SK-N-SH treated with all-trans-retinoic acid at 6 μM for 48 hours (cell line): ENCODE measurements around the gene EIF6.

Source experiments
- ATAC-seq: fragments of 200-7000 bp; cut with Tn5 transposase; 3 replicates; pipeline ENCODE4 v1.9.1; 2020; ENCODE audit warnings: mild to moderate bottlenecking, moderate library complexity
- ARNTL ChIP-seq: fragments of 450-650 bp; formaldehyde crosslinking; IDR thresholded peaks from 2 replicates; pipeline ENCODE4 v1.5.0; 2020; ENCODE audit warnings: low read depth, mild to moderate bottlenecking, moderate library complexity, borderline replicate concordance
- CSDC2 ChIP-seq: fragments of 250-450 bp; sonication (Bioruptor Pico); IDR thresholded peaks from 2 replicates; pipeline ENCODE4 v1.5.0; 2020; ENCODE audit warnings: mild to moderate bottlenecking, moderate library complexity
- ESRRG ChIP-seq: fragments of 250-450 bp; sonication (Bioruptor Pico); IDR thresholded peaks from 2 replicates; pipeline ENCODE4 v1.6.1; 2021; ENCODE audit warnings: mild to moderate bottlenecking
- GLIS3 ChIP-seq: fragments of 250-450 bp; sonication (Bioruptor Pico); IDR thresholded peaks from 2 replicates; pipeline ENCODE4 v1.5.0; 2020; ENCODE audit warnings: mild to moderate bottlenecking, moderate library complexity
- ISL1 ChIP-seq: fragments of 250-450 bp; sonication (Bioruptor Pico); IDR thresholded peaks from 2 replicates; pipeline ENCODE4 v2.1.2; 2022; ENCODE audit warnings: mild to moderate bottlenecking, moderate library complexity
- OSR1 ChIP-seq: fragments of 250-450 bp; sonication (Bioruptor Pico); IDR thresholded peaks from 2 replicates; pipeline ENCODE4 v1.8.0; 2022; ENCODE audit warnings: moderate library complexity, mild to moderate bottlenecking, inconsistent platforms
- PPARA ChIP-seq: fragments of 250-450 bp; sonication (Bioruptor Pico); IDR thresholded peaks from 2 replicates; pipeline ENCODE4 v1.5.0; 2020; ENCODE audit warnings: mild to moderate bottlenecking, borderline replicate concordance
- RARB ChIP-seq: fragments of 250-450 bp; sonication (Bioruptor Pico); IDR thresholded peaks from 2 replicates; pipeline ENCODE4 v1.8.0; 2021; ENCODE audit warnings: mild to moderate bottlenecking, moderate library complexity
- TCF4 ChIP-seq: fragments of 250-450 bp; sonication (Bioruptor Pico); IDR thresholded peaks from 2 replicates; pipeline ENCODE4 v1.8.0; 2021; ENCODE audit warnings: mild to moderate bottlenecking, moderate library complexity, borderline replicate concordance
- TOX ChIP-seq: fragments of 250-450 bp; sonication (Bioruptor Pico); IDR thresholded peaks from 2 replicates; pipeline ENCODE4 v1.8.0; 2021; ENCODE audit warnings: mild to moderate bottlenecking, moderate library complexity, borderline replicate concordance
- ZC3H10 ChIP-seq: fragments of 250-450 bp; sonication (Bioruptor Pico); IDR thresholded peaks from 2 replicates; pipeline ENCODE4 v1.5.1; 2021; ENCODE audit warnings: mild to moderate bottlenecking, moderate library complexity
- ZFP3 ChIP-seq: fragments of 250-450 bp; sonication (Bioruptor Pico); IDR thresholded peaks from 2 replicates; pipeline ENCODE4 v1.5.0; 2020; ENCODE audit warnings: mild to moderate bottlenecking, moderate library complexity
- ZFP30 ChIP-seq: fragments of 450-650 bp; formaldehyde crosslinking; IDR thresholded peaks from 2 replicates; pipeline ENCODE4 v1.5.0; 2022; ENCODE audit warnings: mild to moderate bottlenecking, moderate library complexity
- ZNF565 ChIP-seq: fragments of 450-650 bp; formaldehyde crosslinking; conservative IDR thresholded peaks from 2 replicates; pipeline ENCODE4 v1.5.0; 2020; ENCODE audit warnings: low read depth, mild to moderate bottlenecking, moderate library complexity
- ZNF8 ChIP-seq: fragments of 450-650 bp; formaldehyde crosslinking; IDR thresholded peaks from 2 replicates; pipeline ENCODE4 v1.5.0; 2020; ENCODE audit warnings: mild to moderate bottlenecking, moderate library complexity
- TF ChIP-seq, protein P1 (sequence below): fragments of 250-450 bp; sonication (Bioruptor Pico); IDR thresholded peaks from 2 replicates; pipeline ENCODE4 v1.5.1; 2020; ENCODE audit warnings: low read depth, mild to moderate bottlenecking, moderate library complexity
- TF ChIP-seq, protein P2 (sequence below): fragments of 250-450 bp; sonication (Bioruptor Pico); IDR thresholded peaks from 2 replicates; pipeline ENCODE4 v1.5.1; 2021; ENCODE audit warnings: mild to moderate bottlenecking, moderate library complexity

EIF6 gene

DNA sequence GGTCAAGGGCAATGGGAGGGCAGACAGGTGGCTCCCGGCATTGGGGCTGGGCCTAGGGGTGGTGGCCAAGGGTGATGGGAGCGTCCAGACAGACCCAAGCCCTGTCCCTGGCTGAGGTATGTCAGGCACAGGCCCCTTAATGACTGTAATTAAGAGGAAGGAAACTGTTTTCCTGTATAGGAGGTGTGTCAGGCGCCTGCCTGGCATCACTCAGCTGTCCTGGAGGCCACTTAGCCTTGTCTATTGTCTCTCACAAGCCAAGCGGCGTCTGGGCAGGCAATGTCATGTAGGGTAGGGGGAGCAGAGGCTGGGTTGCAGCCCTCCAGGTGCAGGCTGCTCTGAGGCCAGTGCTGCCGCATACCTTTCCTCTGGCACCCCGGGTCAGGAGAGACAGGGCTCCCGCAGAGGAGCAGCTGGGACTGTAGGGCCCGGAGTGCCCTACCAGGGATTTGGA, 11.6 kb upstream of the EIF6 start:
- ATAC-seq = no peak
- TF ChIP-seq RARB = no peak
- peak; percentile 10; the same call in 1 of the 2 replicates for TF ChIP-seq TCF4 (CRISPR knock-in tag)

DNA sequence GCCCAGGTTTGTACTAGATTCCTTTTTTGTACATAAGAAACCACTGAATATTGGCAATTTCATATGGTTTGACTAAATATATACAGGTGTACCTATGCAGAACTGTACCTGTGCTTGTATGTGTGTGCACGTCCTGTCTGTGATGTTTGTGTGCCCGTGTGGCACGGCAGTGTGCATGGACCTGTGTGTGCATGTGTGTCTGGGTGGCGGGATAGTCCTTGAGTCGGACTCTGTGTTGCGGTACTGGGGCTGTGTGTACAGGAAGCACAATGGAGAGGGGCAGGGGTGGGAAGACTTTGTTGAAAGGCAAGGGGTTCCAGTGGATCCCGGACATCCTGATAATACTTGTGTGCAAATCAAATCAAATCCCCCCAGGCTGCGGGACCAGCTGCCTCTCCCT, 11.1 kb upstream of the EIF6 start:
- TF ChIP-seq TOX (CRISPR knock-in tag) = no peak

DNA sequence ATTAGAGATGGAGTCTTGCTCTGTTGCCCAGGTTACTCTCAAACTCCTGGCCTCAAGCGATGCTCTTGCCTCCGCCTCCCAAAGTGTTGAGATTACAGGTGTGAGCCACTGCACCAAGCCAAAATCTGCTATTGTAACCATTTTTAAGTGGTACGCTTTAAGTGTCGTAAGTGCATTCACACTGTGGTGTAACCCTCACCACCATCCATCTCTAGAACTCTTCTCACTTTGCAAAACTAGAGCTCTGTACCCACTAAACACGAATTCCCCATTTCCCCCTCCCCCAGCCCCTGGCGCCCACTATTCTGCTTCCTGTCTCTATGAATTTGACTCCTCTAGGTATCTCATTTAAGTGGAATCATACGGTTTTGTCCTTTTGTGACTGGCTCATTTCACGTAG, 10.5 kb upstream of the EIF6 start:
- no peak for TF ChIP-seq TOX (CRISPR knock-in tag)
- TF ChIP-seq, protein P1, sequence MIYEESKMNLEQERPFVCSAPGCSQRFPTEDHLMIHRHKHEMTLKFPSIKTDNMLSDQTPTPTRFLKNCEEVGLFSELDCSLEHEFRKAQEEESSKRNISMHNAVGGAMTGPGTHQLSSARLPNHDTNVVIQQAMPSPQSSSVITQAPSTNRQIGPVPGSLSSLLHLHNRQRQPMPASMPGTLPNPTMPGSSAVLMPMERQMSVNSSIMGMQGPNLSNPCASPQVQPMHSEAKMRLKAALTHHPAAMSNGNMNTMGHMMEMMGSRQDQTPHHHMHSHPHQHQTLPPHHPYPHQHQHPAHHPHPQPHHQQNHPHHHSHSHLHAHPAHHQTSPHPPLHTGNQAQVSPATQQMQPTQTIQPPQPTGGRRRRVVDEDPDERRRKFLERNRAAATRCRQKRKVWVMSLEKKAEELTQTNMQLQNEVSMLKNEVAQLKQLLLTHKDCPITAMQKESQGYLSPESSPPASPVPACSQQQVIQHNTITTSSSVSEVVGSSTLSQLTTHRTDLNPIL (CRISPR knock-in tag) = no peak
- no peak for TF ChIP-seq ZFP30 (CRISPR knock-in tag)
- TF ChIP-seq PPARA (CRISPR knock-in tag) = no peak
- no peak for TF ChIP-seq OSR1 (CRISPR knock-in tag)
- TF ChIP-seq CSDC2 = no peak
- TF ChIP-seq ZNF8 (CRISPR knock-in tag) = no peak

More for the DNA sequence above, 11.1 kb upstream of the EIF6 start:
- ATAC-seq = no peak

DNA sequence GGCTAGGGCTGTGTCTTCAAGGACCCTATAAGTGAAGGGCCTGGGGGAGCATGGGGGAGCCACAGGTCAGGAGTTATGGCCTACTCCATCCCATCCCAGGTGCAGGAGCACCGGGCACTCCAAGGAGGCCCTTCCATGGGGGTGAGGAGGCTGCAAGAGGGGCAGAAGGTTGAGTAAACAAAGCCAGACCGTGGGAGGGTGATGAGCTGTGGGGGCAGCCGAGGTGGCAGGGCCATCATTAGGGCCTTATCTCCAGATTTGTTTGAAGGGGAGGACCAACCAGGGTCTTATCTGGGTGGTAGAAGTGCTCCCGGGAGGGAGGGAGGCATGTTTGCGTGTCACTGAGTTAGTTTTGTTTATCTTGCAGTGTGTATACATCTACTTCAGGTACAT, 9.7 kb upstream of the EIF6 start:
- ATAC-seq = no peak
- TF ChIP-seq OSR1 (CRISPR knock-in tag) (no peak), CSDC2 (no peak), GLIS3 (CRISPR knock-in tag) (no peak)
- TF ChIP-seq, protein P1 (CRISPR knock-in tag) = no peak
- TF ChIP-seq, protein P2, sequence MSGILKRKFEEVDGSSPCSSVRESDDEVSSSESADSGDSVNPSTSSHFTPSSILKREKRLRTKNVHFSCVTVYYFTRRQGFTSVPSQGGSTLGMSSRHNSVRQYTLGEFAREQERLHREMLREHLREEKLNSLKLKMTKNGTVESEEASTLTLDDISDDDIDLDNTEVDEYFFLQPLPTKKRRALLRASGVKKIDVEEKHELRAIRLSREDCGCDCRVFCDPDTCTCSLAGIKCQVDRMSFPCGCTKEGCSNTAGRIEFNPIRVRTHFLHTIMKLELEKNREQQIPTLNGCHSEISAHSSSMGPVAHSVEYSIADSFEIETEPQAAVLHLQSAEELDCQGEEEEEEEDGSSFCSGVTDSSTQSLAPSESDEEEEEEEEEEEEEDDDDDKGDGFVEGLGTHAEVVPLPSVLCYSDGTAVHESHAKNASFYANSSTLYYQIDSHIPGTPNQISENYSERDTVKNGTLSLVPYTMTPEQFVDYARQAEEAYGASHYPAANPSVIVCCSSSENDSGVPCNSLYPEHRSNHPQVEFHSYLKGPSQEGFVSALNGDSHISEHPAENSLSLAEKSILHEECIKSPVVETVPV = no peak

More for the DNA sequence above, 10.5 kb upstream of the EIF6 start:
- no peak for ATAC-seq

DNA sequence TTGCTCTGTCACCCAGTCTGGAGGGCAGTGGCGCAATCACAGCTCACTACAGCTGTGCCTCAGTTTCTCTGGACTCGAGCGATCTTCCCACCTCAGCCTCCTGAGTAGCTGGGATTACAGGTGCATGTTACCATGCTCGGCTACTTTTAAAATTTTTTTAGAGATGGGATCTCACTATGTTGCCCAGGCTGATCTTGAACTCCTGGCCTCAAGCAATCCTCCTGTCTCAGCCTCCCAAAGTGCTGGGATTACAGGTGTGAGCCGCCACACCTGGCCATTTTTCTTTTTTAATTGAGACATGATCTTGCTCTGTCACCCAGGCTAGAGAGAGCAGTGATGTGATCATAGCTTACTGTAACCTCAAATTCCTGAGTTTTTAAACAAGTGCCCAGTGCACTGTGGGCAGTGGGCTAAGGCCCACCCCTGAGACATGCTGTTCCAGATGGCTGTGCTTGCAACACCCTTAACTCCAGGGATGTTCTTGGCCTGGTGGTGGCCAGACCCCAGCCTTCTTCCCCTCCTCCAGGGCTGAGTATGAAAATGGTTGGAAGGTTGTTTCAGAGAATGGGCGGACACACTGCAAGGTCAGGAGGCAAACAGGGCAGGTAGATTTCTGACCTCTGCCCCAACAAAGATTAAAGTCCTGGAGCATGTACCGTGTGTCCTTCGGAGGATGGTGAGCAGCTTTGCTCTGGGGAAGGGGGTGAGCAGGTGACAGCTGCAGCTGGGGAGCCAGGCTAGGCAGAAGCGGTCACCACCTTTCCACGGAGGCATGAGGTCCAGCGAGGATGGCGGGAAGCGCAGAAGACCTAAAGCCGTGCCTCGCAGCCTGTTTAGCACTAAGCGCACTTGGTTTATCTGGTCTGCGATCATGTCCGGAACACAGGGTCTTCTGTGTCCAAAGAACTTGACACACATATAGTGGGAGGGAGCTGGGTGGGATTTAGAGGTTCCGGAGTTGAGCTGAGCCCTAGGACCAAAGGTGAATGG, 9.0 kb upstream of the EIF6 start:
- TF ChIP-seq CSDC2 = no peak
- TF ChIP-seq ESRRG (CRISPR knock-in tag) = no peak
- TF ChIP-seq TCF4 (CRISPR knock-in tag) = no peak
- no peak for TF ChIP-seq ZC3H10
- TF ChIP-seq ZFP30 (CRISPR knock-in tag) = no peak
- TF ChIP-seq ZFP3 (CRISPR knock-in tag) = no peak
- ATAC-seq = no peak

DNA sequence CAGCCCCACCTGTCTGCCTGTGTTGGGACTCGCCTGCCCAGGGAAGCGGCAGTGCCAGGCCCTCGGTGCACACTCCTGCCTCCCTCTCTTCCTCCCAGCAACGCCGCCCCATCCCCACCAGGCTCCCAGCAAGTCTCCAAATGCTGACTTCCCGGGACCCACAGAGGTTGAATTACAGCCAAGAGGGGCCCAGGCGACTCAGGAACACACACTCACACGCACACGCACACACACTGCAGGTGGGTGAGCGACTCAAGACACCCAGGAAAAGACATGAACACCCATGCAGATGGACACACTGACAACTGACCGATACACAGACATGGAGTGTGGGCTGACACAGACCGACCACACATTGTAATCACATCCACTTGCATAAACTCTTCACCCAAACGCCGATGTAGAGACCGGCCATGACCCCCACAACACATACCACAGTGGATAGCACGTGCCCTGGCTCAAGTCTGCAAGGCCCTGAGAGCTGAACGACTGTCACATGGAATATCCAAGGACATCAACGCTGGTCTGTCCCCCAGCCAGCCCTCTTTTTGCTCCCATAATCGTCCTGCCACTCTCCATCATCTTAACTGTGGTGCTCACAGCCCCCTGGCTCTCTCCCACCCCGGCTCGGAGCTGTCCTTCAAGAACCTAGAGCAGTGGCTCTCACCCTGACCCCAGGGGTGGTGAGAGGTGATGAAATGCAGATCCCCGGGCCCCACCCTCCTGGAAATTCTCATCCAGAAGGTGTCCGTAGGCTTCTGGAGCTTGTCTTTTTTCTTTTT, 8.1 kb upstream of the EIF6 start:
- TF ChIP-seq ESRRG (CRISPR knock-in tag) (no peak), TOX (CRISPR knock-in tag) (no peak), ZC3H10 (no peak), GLIS3 (CRISPR knock-in tag) (no peak), ISL1 (no peak), ZNF565 (CRISPR knock-in tag) (no peak), ARNTL (no peak)
- TF ChIP-seq, protein P2 = no peak
- TF ChIP-seq, protein P1 (CRISPR knock-in tag) = no peak
- TF ChIP-seq, all 23 proteins: peak for 0
- ATAC-seq = no peak
